HG03045 (cell line): ENCODE results near the gene GRIN2A.

ENCODE experiments used
- ATAC-seq: cut with Tn5 transposase; IDR thresholded peaks from one replicate; pipeline ENCODE4 v1.9.1; 2021; ENCODE audit warnings: mild to moderate bottlenecking, moderate library complexity; ENCODE audit not compliant: unreplicated experiment

Gene GRIN2A

GRCh38 chr16:10137341-10137740, 44.9 kb downstream of the GRIN2A start:
- no peak for ATAC-seq

DNA sequence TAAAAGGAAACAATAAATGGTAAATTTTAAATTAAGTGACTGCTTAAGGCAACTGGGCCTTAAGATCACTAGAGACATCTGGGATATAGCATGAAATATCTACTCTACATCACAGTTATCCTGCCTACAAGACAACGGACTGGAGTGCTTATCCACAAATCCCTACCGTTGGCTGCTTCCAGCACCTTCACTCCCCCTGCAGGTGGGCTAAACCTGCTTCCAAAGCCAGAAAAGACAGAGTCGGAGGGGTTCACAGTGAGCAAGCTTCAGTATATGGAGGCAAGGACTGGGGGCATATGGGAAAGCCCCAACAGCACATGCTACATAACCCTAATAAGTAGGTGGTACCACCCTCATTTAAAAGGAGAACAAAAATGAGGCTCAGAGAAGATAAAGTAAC, 45.3 kb downstream of the GRIN2A start:
- ATAC-seq: no peak

DNA sequence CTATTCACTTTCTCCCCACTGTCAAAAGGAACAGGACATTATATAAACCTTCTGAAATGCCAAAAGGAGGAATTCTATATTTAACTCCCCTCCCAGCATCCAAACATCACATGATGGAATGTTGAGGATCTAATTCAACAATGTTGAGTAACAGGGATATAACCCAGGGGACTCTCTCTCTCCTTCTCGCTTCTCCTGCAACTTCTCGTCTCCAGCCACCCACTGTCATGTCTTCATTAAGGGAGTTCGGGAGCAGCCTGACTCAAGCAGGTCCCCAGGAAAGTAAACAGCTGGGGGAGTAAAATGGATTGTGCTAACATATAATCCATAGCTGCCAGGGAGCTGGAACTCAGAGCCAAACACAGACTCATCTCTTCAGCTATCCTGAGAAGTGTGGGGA, 51.7 kb downstream of the GRIN2A start:
- ATAC-seq: no peak

DNA sequence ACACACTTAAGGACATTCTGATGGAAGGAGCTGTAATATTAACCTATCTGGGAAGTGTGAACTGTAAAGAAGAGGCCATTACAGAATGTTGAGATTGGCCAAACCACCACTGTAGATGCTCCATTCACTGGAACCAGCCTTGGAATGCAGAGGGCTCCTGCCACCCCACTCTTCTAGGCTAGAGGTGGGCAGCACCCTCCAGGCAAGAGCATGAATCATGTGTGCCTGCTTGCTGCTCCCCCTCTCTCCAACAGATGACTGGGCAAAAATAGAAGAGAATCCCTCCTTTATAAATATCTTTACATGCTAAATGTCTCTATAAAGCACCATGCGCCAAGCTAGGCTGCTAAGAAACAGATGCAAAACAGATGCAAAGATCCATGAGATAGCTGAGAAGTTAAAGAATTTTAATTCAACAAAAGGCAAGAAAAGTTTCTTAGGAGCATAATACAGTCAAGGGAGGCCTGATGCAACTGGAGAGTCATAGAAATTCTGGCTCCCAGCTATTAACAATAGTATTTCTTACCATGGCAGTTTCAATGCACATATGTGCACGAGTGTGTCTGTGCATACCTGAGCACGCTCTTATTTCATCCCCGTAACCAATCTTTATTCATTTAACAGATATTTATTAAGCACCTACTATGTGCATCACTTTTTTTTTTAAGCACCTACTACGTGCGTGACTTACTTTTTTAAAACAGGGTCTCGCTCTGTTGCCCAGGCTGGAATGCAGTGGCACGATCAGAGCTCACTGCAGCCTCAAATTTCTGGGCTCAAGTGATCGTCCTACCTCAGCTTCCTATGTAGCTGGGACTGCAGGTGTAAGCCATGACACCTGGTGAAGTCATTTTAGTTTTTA, 53.6 kb downstream of the GRIN2A start:
- ATAC-seq: no peak

GRCh38 chr16:10126686-10127085, 55.5 kb downstream of the GRIN2A start:
- no peak for ATAC-seq

- no peak for ATAC-seq
These were observed 59.1 kb downstream of the GRIN2A start for GRCh38 chr16:10123141-10123540.

GRCh38 chr16:10122546-10122945, 59.7 kb downstream of the GRIN2A start:
- ATAC-seq: no peak

DNA sequence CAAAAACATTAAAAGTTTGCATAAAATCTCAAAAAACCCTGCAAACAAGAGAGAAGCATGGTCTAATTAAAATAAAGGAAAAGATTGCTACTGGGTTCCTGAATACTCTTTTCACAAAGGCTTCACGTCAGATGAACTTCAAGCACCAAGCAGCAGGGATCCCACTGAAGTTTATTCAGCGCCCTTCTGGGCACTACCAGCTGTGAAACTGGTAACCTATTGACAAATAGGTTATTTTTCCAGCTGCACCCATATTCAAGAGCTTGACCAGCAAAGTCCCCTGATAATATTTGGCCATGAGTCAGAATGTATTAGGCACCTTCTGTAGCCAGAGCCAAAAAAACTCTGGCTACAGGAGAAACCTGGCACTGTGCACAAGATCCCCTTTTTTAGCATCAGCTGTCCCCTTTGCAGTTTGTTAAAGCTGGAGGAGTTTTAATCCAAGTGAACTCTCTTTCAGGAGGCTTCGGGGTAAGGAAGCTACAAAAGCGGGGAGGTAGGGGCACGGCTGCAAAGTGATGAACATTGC, 60.3 kb downstream of the GRIN2A start:
- ATAC-seq: no peak

DNA sequence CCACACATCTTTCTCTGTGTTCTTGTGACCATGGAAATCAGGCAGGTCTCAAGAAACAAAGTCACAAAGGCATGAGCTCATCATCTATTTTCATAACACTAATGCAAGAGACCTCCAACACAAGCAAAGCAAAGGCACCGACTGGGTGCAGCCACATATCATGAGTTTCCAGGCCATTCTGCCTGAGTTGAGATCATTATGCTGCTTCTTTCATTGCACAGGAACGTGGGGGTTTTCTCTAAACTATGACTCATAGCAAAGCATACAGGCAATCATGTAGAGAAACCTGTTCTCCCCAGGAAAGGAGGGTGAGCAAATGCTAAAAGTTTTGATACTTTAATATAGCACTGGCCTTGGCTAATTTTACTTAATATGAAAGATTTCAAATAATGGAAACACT, 60.7 kb downstream of the GRIN2A start:
- no peak for ATAC-seq

- ATAC-seq: no peak
These were observed 61.3 kb downstream of the GRIN2A start for GRCh38 chr16:10120953-10121352.

DNA sequence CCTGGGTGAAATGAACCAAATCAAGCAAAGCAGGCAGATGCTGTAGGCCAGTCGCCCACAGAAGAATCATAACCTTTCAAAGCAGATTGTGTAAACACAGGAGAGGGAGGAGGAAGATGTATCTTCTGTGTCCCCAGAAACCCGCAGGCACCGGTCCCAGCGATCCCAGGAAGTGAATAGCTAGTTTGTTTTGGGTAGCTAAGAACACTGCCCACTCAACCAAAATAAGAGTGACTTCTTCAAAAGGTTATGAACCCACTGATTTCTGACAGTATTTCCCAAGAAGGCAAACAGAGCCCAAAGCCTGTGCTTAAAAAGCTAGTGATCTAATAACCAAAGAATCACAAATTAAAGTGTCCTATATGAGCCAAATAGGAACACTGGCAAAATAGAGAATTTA, 67.8 kb downstream of the GRIN2A start:
- no peak for ATAC-seq

- no peak for ATAC-seq
These were observed 69.0 kb downstream of the GRIN2A start for GRCh38 chr16:10113248-10113647.

GRCh38 chr16:10112021-10112420, 70.2 kb downstream of the GRIN2A start:
- no peak for ATAC-seq

DNA sequence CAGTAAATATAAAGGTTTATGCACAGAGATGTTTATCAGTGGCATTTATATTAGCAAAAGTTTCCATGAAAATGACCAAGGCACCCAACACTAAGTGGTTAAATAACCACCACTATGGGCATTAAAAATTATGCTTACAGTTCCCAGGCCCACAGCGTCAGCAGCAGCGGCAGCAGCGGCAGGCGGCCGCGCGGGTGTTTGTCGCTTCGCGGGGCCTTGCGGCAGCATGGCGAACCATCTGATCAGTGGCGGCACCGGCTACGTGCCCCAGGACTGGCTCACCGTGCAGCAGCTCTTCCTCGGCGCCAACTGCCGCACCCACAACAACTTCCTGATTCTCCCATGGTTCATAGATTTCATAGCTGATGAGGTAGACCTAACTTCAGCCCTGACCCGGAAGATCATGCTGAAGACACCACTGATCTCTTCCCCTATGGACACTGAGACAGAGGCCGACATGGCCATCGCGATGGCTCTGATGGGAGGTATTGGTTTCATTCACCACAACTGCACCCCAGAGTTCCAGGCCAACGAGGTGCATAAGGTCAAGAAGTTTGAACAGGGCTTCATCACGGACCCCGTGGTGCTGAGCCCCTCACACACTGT, 71.0 kb downstream of the GRIN2A start:
- no peak for ATAC-seq

GRCh38 chr16:10110552-10110951, 71.7 kb downstream of the GRIN2A start:
- ATAC-seq: no peak

- ATAC-seq: no peak
These were observed 75.1 kb downstream of the GRIN2A start for GRCh38 chr16:10107081-10107480.

- no peak for ATAC-seq
These were observed 78.5 kb downstream of the GRIN2A start for GRCh38 chr16:10103700-10104099.

DNA sequence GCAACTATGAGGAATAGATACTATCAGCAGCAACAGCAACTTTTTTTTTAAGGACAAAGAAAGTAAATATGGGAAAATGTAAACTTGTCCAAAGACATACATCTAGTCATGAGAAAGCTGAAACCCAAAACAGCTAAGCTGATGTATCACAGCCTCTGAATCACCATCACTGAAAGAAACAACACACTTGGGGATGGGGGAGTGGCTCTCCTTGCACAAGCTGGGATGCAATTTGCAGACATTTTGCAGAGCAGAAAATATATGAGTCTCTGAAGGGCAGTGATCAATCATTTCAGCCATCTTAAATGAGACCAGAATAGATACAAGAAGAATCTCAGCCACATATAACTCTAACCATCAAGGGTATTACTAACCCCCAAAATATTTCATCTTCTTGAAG, 79.1 kb downstream of the GRIN2A start:
- ATAC-seq: no peak

GRCh38 chr16:10100829-10101228, 81.4 kb downstream of the GRIN2A start:
- no peak for ATAC-seq

DNA sequence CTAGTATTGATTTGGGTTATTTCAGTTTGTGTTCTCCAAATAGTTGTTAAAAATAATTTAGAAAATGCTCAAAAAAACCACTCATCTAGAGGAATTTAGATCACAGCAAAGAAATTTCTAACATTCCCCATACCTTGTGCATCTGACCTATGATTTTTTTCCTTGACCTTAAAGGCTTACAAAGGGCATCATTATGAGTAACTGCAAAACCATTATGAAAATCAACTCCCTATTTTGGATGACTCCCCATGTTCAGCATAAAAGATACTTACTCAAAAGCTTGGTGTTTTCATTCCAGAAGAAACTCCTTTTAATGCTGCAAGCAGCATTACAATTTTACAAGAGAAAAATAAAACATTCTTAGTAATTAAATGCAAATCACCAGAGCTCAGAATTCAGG, 83.2 kb downstream of the GRIN2A start:
- ATAC-seq: no peak

GRCh38 chr16:10097271-10097670, 85.0 kb downstream of the GRIN2A start:
- ATAC-seq: no peak

DNA sequence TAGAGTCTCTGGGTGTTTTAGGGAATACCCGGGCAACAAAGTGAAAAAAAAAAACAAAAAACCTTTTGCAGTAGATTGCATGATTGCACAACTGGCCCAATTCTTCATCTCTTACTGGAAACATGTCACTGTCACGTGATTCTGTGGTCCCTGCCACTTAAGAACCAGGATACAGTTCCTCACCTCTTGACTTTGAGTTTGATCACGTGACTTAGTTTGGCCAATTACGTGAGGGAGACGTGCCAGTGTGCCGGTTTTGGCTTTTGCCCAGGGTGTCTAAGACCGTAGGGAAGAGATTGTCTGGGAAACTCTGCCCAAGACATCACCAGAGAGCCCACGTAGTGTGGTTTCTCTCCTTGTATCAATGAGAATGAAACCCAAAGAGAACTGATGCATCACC, 88.7 kb downstream of the GRIN2A start:
- no peak for ATAC-seq
